Stimulated activated CD4-positive, alpha-beta T cell treated with anti-CD3 and anti-CD28 coated beads, TNF-alpha, amount 100 ng/mL, for 48 hours (primary cell): ENCODE data around the gene PGK1.
"Not testable (repeated sequence)": the region's sequence is repeated elsewhere in the genome, so short reads cannot be mapped to it uniquely, and the experiment has no call there.

ENCODE experiments used
- DNase-seq, 3 donors: peaks; one replicate each; pipeline ENCODE4 v3.0.0-alpha.2; 2020; ENCODE audit warnings: low read depth in 3 of 3

The PGK1 gene

DNA sequence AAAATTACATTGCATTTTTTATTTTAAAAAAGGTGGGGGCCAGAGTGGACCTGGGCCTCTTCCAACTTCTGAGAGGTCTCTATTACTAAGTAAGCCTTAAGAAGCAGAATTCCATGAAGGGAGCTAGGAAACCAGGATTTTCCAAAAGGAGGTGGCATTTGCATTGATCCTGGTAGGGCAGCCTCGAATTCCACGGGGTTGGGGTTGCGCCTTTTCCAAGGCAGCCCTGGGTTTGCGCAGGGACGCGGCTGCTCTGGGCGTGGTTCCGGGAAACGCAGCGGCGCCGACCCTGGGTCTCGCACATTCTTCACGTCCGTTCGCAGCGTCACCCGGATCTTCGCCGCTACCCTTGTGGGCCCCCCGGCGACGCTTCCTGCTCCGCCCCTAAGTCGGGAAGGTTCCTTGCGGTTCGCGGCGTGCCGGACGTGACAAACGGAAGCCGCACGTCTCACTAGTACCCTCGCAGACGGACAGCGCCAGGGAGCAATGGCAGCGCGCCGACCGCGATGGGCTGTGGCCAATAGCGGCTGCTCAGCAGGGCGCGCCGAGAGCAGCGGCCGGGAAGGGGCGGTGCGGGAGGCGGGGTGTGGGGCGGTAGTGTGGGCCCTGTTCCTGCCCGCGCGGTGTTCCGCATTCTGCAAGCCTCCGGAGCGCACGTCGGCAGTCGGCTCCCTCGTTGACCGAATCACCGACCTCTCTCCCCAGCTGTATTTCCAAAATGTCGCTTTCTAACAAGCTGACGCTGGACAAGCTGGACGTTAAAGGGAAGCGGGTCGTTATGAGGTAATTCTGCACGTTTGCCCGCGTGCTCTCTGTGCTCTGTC, at the start of gene PGK1:
TSS of gene PGK1 (plus strand) at position 626 of the 824 bp plus-strand sequence. CDS start at position 719, 93 bp downstream.
- DNase-seq, result peak; percentile 73 to 92 (median 84)

DNA sequence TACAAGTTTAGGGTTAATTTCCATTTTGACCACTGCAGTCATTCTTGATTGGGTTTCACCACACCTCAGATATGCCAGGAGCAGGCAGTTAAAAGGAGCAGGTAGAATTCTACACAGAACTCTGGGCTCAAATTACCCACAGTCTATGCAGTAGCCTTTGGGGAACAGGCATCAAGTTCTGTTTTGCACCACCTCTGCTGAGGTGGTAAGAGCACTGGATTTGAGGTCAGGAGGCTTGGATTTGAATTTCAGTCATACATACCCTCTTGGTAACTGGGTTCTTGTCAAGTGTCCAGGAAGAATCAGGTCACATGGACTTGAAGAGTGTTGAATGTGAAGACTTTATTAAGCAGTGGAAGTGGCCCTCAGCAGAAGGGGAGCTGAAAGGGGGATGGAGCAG, 40.4 kb upstream of the PGK1 start:
- DNase-seq, result no peak

DNA sequence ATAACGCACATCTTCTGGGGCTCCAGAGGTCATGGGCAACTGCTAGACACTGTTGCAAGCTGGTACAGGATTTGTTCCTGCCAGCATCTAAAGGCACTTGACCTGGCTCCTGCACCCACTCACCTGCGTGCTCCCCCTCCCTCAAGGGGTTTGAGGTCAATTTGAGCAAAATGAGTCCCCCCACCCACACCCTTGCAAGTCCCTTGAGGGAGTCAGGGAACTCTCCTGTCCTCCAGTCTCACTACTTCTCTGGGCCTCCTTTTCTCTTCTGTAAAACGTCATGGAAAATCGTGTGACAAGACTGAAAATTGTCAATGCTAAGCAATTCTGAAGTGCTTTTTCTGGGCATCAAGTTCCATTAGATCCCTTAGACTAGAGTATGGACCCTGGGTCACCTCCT, 39.9 kb upstream of the PGK1 start:
- no peak for DNase-seq

DNA sequence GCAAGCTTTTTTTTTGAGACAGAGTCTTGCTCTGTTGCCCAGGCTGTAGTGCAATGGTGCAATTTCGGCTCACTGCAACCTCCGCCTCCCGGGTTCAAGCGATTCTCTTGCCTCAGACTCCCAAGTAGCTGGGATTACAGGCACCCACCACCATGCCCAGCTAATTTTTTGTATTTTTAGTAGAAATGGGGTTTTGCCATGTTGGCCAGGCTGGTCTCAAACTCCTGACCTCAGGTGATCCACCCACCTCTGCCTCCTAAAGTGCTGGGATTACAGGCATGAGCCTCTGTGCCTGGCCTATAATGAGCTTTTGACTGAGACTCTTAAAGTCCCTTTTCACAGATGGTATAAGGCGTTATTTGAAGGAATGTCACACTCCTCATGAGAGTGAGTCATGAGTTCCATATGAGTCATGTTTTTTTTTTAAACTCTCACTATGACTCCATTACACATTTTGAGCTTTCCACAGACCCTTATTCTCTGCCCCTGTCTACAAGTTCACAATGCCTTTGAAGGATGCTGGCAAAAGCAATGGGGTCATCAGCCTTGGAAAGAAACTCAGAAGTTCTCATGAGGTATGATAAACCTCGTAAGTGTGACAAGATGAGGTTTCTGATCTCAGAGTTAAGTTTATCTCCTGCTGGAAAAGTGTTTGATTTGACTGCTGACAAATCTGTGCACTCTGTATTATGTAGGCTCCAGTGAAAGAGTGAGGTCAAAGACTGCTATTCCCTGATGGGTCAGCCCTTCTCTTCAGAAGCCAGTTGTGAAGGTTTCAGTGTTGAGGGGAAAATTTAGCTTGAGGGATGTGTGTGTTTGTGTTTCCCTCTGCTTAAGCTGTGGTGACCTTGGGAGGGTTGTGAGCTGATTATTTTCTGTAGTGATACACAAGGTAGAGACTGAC, 39.1 kb upstream of the PGK1 start:
- not testable (repeated sequence) for DNase-seq

- DNase-seq, result no peak
Measured at GRCh38 chrX:78066110-78066509, 37.9 kb upstream of the PGK1 start.

GRCh38 chrX:78071331-78071730, 32.7 kb upstream of the PGK1 start:
- DNase-seq, result no peak

DNA sequence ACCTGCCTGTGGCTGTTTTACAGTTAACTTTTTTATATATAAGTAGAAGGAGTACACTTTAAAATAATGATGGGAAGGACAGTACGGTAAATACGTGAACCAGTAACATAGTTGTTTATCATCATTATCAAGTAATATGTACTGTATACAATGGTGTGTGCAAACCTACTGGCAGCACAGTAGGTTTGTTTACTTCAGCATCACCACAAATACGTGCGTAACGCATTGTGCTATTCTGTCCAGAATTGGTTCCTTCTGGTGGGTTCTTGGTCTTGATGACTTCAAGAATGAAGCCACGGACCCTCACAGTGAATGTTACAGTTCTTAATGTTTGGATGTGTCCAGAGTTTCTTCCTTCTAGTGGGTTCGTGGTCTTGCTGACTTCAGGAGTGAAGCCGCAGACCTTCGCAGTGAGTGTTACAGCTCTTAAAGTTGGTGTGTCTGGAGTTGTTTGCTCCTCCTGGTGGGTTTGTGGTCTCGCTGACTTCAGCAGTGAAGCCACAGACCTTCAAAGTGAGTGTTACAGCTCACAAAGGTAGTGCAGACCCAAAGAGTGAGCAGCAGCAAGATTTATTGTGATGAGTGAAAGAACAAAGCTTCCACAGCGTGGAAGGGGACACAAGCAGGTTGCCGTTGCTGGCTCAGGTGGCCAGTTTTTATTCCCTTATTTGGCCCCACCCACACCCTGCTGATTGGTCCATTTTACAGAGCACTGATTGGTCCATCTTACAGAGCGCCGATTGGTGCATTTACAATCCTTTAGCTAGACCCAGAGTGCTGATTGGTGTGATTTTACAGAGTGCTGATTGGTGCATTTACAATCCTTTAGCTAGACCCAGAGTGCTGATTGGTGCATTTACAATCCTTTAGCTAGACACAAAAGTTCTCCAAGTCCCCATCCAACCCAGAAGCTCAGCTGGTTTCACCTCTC, 30.6 kb upstream of the PGK1 start:
- not testable (repeated sequence) for DNase-seq

GRCh38 chrX:78074088-78074487, 30.0 kb upstream of the PGK1 start:
- no peak for DNase-seq

DNA sequence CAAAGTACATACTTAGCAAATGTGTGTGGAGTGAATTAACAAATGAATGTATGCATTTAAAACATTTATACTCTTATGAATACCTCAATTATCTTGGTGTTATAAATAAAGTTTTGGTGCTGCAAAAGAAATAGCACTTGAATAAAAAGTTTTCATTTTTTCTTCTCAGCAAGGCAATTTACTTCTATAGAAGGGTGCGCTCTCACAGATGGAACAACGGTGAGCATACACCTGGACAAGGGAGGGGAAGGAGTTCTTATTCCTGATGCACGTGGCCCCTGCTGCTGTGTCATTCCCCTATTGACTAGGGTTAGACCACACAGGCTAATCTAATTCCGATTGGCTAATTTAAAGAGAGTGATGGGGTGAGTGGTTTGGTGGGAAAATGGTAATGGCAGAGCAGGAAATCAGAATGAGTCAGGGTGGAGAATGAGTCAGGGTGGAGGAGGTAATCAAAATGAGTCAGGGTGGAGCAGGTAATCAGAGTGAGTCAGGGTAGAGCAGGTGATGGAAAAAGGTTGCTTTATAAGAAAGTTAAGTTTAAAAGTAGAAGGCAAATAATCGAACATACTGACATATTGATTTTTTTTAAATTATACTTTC, 28.2 kb upstream of the PGK1 start:
- DNase-seq, result no peak

- DNase-seq, result not testable (repeated sequence)
Measured at GRCh38 chrX:78081413-78081812, 22.6 kb upstream of the PGK1 start.

DNA sequence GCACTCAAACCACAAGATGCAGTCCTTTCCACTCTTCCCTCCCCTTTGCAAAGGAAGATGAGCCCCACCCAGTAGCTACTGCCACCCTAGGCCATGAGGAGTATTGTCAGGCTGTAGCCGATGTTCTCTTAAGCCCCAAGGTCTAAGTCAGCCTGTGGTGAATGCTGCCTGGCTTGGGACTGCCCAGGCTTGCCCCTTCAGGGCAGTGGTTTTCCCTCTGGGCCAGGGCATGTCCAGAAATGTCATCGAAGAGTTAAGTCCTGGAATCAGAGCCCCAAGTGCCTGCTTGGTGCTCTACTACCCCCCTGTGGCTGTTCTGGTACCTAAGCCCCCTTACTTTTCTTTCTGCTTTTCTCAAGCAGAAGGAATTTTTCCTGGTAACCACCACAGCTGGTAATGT, 11.8 kb upstream of the PGK1 start:
- no peak for DNase-seq

DNA sequence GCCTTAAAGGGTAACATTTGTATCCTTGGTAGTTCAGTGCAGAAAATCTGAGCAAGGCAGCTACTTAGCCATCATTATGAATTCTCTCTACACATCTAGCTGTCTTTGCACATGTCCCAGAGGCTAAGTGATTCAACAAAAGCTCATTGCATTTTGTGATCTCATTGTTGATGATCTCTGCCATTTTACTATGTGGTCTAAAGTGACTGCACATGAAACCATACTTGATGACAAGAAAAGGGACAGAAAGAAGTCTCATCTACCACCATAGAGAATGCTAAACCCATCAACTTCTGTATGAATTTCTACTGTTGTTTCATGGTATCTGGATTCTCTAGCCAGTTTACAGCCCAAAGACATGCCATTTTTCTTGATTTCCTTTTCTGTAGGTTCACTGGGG, 5.9 kb upstream of the PGK1 start:
- DNase-seq, result no peak

DNA sequence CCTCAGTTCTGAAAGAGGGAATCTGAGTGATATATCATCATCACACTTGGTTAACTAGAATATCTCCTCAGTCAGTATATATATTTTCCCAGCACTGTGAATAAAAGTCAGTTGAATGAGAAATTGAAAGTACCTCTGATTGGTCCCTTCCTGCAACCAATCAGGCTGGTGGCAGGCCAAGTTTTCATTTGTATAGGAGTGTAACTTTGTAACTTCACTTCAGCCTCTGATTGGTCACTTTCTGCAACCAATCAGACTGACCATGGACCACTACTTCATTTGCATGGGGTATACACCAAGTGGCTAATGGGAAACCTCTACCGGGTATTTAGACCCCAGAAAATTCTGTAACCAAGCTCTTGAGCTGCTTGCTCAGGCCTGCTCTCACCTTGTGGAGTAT, 2.0 kb upstream of the PGK1 start:
- DNase-seq, result no peak

- no peak for DNase-seq
Measured at GRCh38 chrX:78103001-78103622, 936 bp upstream of the PGK1 start.

DNA sequence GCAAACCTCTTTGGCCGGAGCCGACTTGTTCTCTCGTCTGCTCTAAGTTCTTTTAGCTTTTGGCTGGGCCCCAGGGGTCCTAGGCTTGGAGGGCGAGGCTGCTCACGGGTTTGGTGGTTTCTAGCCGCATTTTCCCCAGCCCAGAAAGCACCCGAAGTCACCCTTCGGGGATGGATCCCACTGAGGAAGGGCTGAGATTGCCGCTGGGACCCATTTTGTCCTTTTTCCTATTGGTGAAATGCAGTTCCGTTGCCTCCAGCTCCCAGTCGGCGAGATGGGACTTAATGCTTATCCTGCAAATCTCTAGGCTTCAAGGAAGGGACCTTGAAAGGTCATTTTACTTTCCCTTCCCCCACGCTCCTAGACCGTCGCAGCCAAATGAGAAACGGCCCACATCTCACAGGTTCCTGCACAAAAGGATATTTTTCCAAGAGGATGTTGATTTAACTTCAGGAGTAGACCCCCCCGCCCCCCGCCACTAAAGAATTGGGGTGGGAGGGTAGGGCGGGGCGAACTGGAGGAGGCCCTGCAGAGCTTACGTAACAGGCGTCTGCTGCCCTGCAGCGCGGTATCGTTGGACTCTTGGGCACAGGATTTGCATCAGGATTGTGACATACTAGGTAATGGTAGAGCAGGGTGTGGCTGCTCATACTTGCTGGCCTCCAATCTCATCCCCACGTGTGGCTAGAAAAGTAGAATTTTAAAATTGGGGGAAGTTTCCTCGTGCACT, 564 bp downstream of the PGK1 start:
- DNase-seq, result no peak

DNA sequence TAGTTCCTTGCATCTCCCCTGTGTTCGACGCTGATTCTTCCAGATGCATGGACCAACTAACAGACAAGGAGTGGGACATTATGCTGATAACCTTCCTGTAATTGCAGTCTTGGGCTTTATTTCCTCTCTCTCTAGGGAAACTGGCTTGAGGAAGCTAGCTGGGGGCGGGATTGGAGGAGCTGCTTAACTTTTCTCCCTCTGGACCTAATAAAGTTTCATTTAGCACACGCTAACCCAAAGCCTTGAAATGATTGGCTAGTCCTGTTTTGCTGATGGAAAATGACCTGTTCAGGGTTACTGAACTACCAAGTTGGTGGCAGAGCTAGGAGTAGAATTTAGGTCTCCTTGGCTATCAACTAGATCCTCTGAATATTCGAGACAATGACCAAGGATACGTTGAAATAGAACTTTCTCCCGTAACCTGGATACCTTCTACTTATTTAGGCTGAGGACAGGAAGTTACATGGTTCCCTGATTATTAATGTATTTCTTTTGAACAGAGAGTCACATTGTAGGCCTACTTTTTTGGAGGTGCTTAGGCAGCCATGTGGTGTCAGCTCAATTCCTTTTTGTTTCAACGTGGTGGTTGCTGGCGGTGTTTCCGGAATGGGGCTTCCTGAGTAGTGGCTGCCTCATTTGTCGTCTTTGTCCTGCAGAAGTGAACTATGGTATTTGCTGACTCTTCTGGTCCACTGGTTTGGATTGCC, 2.0 kb downstream of the PGK1 start:
- no peak for DNase-seq

DNA sequence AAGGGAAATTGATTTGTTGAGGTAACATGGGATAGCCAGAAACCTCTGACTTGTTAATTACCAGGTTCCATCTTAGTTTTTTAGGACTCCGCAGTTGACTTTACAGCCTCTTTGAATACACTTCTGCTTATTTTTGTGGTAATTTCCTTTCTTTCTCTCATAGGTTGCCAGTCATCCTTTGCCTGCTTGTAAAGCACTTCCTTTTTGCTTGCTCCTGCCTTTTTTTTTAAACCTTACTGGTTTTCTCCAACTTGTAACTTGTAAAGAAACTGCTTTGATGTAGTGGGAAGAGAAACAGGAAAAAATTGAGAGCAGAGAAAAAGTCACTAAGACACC, 2.6 kb downstream of the PGK1 start:
- DNase-seq, result no peak

GRCh38 chrX:78109458-78109857, 5.4 kb downstream of the PGK1 start:
- DNase-seq, result no peak

DNA sequence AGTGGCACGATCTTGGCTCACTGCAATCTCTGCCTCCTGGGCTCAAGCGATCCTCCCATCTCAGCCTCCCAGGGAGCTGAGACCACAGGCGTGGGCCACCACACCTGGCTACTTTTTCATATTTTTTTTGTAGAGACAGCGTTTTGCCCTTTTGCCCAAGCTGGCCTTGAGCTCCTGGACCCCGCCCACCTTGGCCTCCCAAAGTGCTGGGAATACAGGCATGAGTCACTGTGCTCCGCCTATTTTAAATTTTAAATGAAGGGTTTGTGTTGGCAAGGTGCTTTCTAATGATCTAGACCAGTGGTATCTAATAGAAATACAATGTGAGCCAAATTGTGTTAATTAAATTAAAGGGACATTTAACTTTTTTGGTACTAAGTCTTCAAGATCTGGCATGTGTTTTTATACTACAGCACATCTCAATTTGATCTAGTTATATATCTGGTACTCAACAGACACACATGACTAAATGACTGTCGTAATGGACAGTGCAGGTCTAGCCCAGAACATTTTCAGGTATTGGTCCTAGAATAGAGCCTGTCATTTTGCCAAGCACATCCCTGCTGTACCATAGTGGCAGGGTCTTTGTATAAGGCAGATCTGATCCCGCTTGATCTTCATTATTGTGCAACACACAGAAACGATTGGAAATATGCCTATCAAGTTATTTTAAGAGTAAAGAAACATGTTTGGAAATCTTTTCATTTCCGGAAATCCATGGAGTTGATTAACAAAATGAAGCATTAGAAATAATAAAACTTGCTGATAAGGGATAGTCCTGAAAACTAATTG, 7.3 kb downstream of the PGK1 start:
- no peak for DNase-seq
